Mesendoderm (in vitro differentiated cells): ENCODE results near the gene OLIG3.

ENCODE experiments used
- DNase-seq: peaks from one replicate; pipeline ENCODE4 v3.0.0; 2013
- H2AK5ac ChIP-seq: 2 replicates; pipeline ENCODE4 v1.6.1; 2013; ENCODE audit warnings: low read length, inconsistent platforms
- H2BK120ac ChIP-seq: 2 replicates; pipeline ENCODE4 v1.6.1; 2013; ENCODE audit warnings: low read depth, mild to moderate bottlenecking, low read length, moderate library complexity, mixed read lengths
- H2BK15ac ChIP-seq: replicated peaks from 2 replicates; pipeline ENCODE4 v1.6.1; 2013; ENCODE audit warnings: low read depth, mild to moderate bottlenecking, moderate library complexity
- H2BK5ac ChIP-seq: 2 replicates; pipeline ENCODE4 v1.6.1; 2013; ENCODE audit warnings: low read length, inconsistent platforms
- H3K18ac ChIP-seq: 2 replicates; pipeline ENCODE4 v1.6.1; 2013; ENCODE audit warnings: mild to moderate bottlenecking, low read length, mixed read lengths
- H3K23ac ChIP-seq: one replicate; pipeline ENCODE4 v1.6.1; 2013; ENCODE audit warnings: low read length
- H3K27ac ChIP-seq: 2 replicates; pipeline ENCODE4 v1.5.1; 2013; ENCODE audit warnings: low read depth, mild to moderate bottlenecking, inconsistent platforms, low read length, moderate library complexity
- H3K27me3 ChIP-seq: 2 replicates; pipeline ENCODE4 v1.6.1; 2013; ENCODE audit warnings: low read length, control low read depth, mild to moderate bottlenecking, inconsistent platforms; ENCODE audit not compliant: insufficient read depth, poor library complexity
- H3K36me3 ChIP-seq: 2 replicates; pipeline ENCODE4 v1.6.1; 2013; ENCODE audit warnings: low read length, inconsistent platforms; ENCODE audit not compliant: control insufficient read depth, insufficient read depth
- H3K4ac ChIP-seq: one replicate; pipeline ENCODE4 v1.6.1; 2013; ENCODE audit warnings: low read depth, mild to moderate bottlenecking, low read length, moderate library complexity
- H3K4me1 ChIP-seq: 2 replicates; pipeline ENCODE4 v1.6.1; 2013; ENCODE audit warnings: low read depth, low read length, inconsistent platforms; ENCODE audit not compliant: control insufficient read depth
- H3K4me2 ChIP-seq: 2 replicates; pipeline ENCODE4 v1.6.1; 2013; ENCODE audit warnings: low read length
- H3K4me3 ChIP-seq: 2 replicates; pipeline ENCODE4 v1.5.1; 2013; ENCODE audit warnings: mild to moderate bottlenecking, low read length
- H3K56ac ChIP-seq: one replicate; pipeline ENCODE4 v1.6.1; 2013; ENCODE audit warnings: low read length
- H3K79me1 ChIP-seq: 2 replicates; pipeline ENCODE4 v1.6.1; 2013; ENCODE audit warnings: low read length, inconsistent platforms
- H3K79me2 ChIP-seq: 2 replicates; pipeline ENCODE4 v1.6.1; 2013; ENCODE audit warnings: mild to moderate bottlenecking, low read length; ENCODE audit not compliant: control insufficient read depth, insufficient read depth
- H3K9ac ChIP-seq: 2 replicates; pipeline ENCODE4 v1.6.1; 2013; ENCODE audit warnings: low read length, inconsistent platforms
- H4K5ac ChIP-seq: one replicate; pipeline ENCODE4 v1.6.1; 2013; ENCODE audit warnings: low read length
- H4K8ac ChIP-seq: one replicate; pipeline ENCODE4 v1.6.1; 2013; ENCODE audit warnings: low read depth, mild to moderate bottlenecking, control low read depth, low read length, moderate library complexity
- WGBS: extraction: QIAGEN DNeasy Blood & Tissue Kit; methylation state at CpG from one replicate; pipeline ENCODE4 v1.1.7; 2013; ENCODE audit warnings: low lambda C conversion rate, missing lambda C conversion rate; ENCODE audit not compliant: insufficient coverage; ENCODE audit errors: extremely low coverage; 5-methylcytosine and 5-hydroxymethylcytosine counted together

The OLIG3 gene

GRCh38 chr6:137531376-137532092, 37.3 kb upstream of the OLIG3 start:
- Histone ChIP-seq H2BK120ac (no peak overlapping the region), H2AK5ac (no peak overlapping the region), H4K8ac (no peak overlapping the region), H2BK5ac (no peak overlapping the region), H3K79me1 (no peaks in the 10 kb centered on the region), H3K9ac (no peak overlapping the region), H3K4me1 (no peaks in the 10 kb centered on the region), H4K5ac (no peak overlapping the region), H3K56ac (no peak overlapping the region), H3K23ac (no peak overlapping the region), H3K18ac (no peak overlapping the region), H3K27me3 (no peaks in the 10 kb centered on the region), H2BK15ac (no peak overlapping the region), H3K79me2 (no peaks in the 10 kb centered on the region), H3K4me3 (no peak overlapping the region), H3K36me3 (no peaks in the 10 kb centered on the region), H3K4me2 (no peak overlapping the region), H3K27ac (no peak overlapping the region), H3K4ac (no peak overlapping the region)
- WGBS = no CpG with 5 or more reads among the region's 7 CpGs
- no peak for DNase-seq

GRCh38 chr6:137530404-137530803, 36.2 kb upstream of the OLIG3 start:
- Histone ChIP-seq H3K4ac (no peak overlapping the region), H3K23ac (no peak overlapping the region), H3K18ac (no peak overlapping the region), H3K79me1 (no peaks in the 10 kb centered on the region), H4K5ac (no peak overlapping the region), H2AK5ac (no peak overlapping the region), H3K4me1 (no peaks in the 10 kb centered on the region), H3K56ac (no peak overlapping the region), H2BK5ac (no peak overlapping the region), H3K4me3 (no peak overlapping the region), H3K9ac (no peak overlapping the region), H3K27ac (no peak overlapping the region), H3K79me2 (no peaks in the 10 kb centered on the region), H4K8ac (no peak overlapping the region), H2BK15ac (no peak overlapping the region), H3K36me3 (no peaks in the 10 kb centered on the region), H3K27me3 (no peaks in the 10 kb centered on the region), H3K4me2 (no peak overlapping the region), H2BK120ac (no peak overlapping the region)
- WGBS = no CpG with 5 or more reads among the region's 1 CpG
- no peak for DNase-seq

- Histone ChIP-seq H3K9ac (no peak overlapping the region), H3K23ac (no peak overlapping the region), H2BK120ac (no peak overlapping the region), H3K4me3 (no peak overlapping the region), H3K36me3 (no peaks in the 10 kb centered on the region), H3K4ac (no peak overlapping the region), H3K27me3 (no peaks in the 10 kb centered on the region), H3K18ac (peak overlapping the region; percentile 68), H3K56ac (no peak overlapping the region), H3K4me1 (peaks cover 10% of the 10 kb centered on the region), H3K79me2 (no peaks in the 10 kb centered on the region), H4K5ac (no peak overlapping the region), H2BK5ac (no peak overlapping the region), H3K4me2 (no peak overlapping the region), H2BK15ac (no peak overlapping the region), H2AK5ac (no peak overlapping the region), H3K79me1 (no peaks in the 10 kb centered on the region), H3K27ac (no peak overlapping the region), H4K8ac (no peak overlapping the region)
- no CpG with 5 or more reads among the region's 7 CpGs for WGBS
- DNase-seq = no peak
Measured at GRCh38 chr6:137522831-137523230, 28.6 kb upstream of the OLIG3 start.

GRCh38 chr6:137522198-137522798, 28.1 kb upstream of the OLIG3 start:
- Histone ChIP-seq H3K79me2 (no peaks in the 10 kb centered on the region), H3K4ac (no peak overlapping the region), H2BK120ac (no peak overlapping the region), H2BK5ac (no peak overlapping the region), H3K9ac (no peak overlapping the region), H3K36me3 (no peaks in the 10 kb centered on the region), H3K23ac (no peak overlapping the region), H3K27me3 (no peaks in the 10 kb centered on the region), H2BK15ac (no peak overlapping the region), H4K5ac (no peak overlapping the region), H3K4me2 (no peak overlapping the region), H2AK5ac (no peak overlapping the region), H3K4me1 (peaks cover 11% of the 10 kb centered on the region), H3K56ac (no peak overlapping the region), H3K27ac (no peak overlapping the region), H3K4me3 (no peak overlapping the region), H3K18ac (peak overlapping the region; percentile 68), H3K79me1 (no peaks in the 10 kb centered on the region), H4K8ac (no peak overlapping the region)
- WGBS = no CpG with 5 or more reads among the region's 2 CpGs
- no peak for DNase-seq

GRCh38 chr6:137520520-137520919, 26.3 kb upstream of the OLIG3 start:
- Histone ChIP-seq H4K8ac (no peak overlapping the region), H2BK5ac (no peak overlapping the region)
- WGBS = no CpG with 5 or more reads among the region's 4 CpGs

More at GRCh38 chr6:137520520-137520919, 26.3 kb upstream of the OLIG3 start:
- no peak overlapping the region for H3K4me2 ChIP-seq
- no peaks in the 10 kb centered on the region for H3K79me2 ChIP-seq
- H2AK5ac ChIP-seq = no peak overlapping the region
- no peak overlapping the region for H2BK120ac ChIP-seq
- no peaks in the 10 kb centered on the region for H3K36me3 ChIP-seq
- no peak for DNase-seq
- no peak overlapping the region for H3K18ac ChIP-seq
- no peak overlapping the region for H3K23ac ChIP-seq
- H4K5ac ChIP-seq = no peak overlapping the region
- H3K9ac ChIP-seq = no peak overlapping the region
- no peaks in the 10 kb centered on the region for H3K79me1 ChIP-seq
- H3K4me1 ChIP-seq = peaks cover 11% of the 10 kb centered on the region
- H3K27ac ChIP-seq = no peak overlapping the region
- H3K27me3 ChIP-seq = no peaks in the 10 kb centered on the region
- H3K4me3 ChIP-seq = no peak overlapping the region
- no peak overlapping the region for H3K56ac ChIP-seq
- no peak overlapping the region for H3K4ac ChIP-seq
- H2BK15ac ChIP-seq = no peak overlapping the region
